ENCODE results near the gene PAM.
"Not testable (repeated sequence)": the region's sequence is repeated elsewhere in the genome, so short reads cannot be mapped to it uniquely, and the experiment has no call there.

PAM gene

GRCh38 chr5:102754767-102755431 is at the start of gene PAM:
Gene PAM (plus strand): TSS chr5:102755305. CDS start chr5:102866196, 110,891 bp downstream.
- peak; percentile 75 for DNase-seq

DNA sequence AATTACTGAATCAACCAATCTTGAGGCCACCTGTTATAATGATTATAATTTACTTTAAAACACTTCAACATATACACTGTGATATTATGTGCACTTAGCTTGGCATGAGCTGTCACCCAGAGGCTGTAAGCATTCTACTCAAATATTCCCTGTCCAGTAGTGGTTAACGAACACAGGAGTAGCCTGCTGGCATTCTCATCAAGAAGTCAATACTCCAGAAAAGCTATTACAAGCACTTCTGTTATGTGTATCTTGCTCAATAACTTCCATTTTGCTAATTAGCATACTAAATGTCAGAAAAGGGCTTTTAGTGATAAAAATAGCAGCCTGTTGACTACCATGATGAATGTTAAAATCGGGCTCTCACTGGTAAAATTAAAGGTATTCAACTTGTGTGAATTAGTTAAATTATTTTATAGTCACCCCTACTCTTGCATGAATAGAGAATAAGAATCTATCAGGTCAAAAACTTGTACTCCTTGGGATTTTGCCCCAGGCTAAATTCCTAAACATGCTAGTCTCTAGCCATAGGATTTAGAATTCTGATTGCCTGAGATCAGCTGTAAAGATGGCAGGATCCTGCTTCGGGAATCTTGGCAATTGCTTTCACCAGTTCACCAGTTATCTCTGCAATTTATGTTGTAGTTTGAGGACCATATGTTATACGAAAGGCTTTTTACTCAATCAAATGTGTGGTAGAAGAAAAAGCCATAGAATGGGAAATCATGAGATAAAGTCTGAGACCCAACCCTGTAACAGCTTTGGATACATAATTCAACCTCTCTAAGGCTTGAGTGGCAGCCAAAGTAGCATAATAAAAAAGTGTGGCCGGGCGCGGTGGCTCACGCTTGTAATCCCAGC is 43.4 kb upstream of the PAM start:
- no peak for DNase-seq

DNA sequence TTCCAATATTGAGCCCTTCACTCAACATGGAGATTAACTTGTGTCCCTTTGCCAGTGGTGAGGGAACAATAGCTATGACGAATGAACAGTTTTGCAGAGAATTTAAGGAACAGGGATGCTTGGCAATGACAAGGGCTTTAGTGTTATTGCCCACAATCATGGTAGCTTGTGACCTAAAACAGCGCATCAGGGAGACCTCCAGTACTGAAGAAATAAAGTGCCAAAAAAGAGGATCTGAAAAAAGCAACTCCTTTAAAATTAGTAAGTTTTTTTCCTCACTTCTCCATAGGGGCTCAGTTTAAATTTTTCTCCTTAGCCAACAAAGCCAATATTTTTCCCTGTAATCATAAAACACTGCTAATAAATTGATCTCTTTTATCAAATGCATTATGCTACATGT is 41.8 kb upstream of the PAM start:
- DNase-seq, result no peak

DNA sequence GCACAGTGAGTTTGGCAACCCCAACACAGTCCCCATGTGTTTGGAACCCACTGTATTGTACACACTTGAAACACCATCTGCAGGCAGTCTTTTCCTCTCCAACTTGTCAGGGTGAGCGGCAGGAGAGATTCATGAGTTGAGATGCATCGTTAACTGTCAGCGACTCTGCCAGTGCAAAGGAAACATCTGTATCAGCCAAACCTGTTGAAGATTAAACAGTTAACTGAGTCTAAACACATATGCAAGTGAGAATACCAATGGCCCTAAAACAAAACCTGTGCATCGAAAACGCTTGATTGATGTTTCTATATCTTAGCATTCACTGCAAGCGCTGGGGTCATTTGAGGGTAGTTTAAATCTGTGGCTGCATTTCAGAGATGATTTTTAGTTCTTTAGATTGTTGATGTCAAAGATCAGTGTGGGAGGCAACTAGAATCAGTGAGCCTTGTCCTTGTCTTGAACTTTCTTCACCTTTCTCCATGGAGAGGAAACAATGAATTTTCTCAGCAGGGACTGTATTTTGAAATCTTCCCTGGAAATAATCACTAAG is 41.3 kb upstream of the PAM start:
- no peak for DNase-seq

GRCh38 chr5:102715082-102715807 is 39.9 kb upstream of the PAM start:
- no peak for DNase-seq

DNA sequence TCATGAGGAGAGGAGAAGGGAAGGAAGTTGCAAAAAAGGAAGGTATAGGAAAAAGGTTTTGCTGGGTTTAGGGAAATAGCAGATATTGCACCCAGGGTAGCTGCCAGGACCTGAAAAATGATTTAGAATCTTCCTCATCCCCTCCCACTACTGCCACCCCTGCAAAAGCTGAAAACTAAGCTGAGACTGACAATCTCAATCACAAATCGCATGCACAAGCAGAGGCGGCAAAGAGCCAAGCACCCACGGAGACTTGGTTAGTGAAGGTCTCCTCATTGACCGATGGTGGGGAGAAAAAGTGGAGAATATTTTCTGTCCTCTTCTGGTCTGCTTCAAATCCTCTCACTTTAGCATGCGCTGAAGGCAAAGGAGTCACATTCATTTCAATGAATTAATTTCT is 39.1 kb upstream of the PAM start:
- no peak for DNase-seq

DNA sequence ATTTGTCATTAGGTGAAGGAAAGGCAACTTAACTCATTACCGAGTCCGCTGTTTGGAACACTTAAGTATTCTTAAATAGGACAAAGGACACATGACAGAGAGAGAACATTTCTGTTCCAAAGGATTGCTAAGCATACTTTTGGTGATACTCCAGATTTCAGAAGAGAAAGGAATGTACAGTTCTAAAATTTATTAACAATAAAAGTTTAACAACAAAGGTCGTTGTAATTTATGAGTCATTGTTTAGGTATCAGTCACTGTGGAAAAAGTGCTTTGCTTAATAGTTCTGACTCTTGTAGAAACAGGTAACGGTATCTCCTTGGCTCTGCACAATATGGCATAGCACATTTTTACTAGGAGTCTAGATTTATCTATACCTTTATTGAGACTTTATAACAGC is 36.3 kb upstream of the PAM start:
- no peak for DNase-seq

GRCh38 chr5:102719886-102720285 is 35.2 kb upstream of the PAM start:
- no peak for DNase-seq

DNA sequence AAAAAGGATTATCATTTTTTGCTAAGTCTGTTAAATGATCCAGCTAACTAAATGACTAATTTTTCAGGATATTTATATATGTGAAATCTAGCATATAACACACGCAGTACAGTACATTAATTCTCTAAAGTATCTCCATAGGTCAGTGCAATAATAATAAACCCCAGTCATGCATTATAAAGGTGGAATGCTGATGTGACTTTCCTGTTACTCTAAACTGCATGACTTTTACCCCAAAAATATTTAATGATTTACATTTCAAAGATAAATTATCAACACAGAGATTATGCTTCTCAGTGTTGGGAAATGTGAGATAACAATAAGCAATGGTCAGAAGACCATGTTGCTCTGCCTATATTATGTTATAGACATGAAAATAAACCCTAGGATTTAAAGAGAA is 34.1 kb upstream of the PAM start:
- DNase-seq, result no peak

- DNase-seq, result no peak
Measured at GRCh38 chr5:102722931-102723330, 32.2 kb upstream of the PAM start.

DNA sequence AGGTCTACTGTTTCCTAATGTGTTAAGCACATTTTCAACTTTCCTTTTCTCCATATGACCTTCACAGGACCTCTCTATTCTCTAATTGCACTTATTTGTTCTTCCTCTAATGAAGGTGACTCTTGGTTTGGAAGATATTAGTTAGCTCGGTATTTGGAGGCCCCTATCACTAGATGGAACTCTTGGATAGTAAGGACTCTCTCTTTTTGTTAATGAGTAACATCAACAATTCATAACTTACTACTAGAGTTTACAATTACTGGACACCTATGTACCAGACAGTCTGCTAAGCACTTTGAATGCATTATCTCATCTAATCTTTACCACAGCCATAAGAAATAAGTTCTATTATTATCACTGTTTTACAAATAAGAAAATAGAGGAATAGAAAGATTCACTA is 23.4 kb upstream of the PAM start:
- no peak for DNase-seq

DNA sequence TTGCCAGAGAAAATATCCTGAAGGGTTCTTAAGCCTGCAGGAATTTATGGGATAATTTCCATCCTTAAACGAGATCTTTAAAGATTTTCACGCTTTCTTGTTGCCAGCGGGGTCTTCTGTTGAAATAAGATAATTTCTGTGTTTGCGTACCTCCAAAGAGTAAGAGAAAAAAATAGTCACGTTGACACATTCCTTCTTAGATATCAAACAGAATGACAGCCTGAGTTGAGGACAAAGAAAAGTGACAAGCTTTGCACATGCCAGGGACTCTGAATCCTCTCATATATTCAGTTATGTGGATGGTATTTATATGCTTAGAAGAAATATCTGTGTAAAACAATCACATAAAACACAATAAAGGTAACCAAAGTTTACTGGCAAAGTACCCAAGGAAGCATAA is 21.6 kb upstream of the PAM start:
- DNase-seq, result no peak

- DNase-seq, result no peak
Measured at GRCh38 chr5:102737161-102737560, 17.9 kb upstream of the PAM start.

DNA sequence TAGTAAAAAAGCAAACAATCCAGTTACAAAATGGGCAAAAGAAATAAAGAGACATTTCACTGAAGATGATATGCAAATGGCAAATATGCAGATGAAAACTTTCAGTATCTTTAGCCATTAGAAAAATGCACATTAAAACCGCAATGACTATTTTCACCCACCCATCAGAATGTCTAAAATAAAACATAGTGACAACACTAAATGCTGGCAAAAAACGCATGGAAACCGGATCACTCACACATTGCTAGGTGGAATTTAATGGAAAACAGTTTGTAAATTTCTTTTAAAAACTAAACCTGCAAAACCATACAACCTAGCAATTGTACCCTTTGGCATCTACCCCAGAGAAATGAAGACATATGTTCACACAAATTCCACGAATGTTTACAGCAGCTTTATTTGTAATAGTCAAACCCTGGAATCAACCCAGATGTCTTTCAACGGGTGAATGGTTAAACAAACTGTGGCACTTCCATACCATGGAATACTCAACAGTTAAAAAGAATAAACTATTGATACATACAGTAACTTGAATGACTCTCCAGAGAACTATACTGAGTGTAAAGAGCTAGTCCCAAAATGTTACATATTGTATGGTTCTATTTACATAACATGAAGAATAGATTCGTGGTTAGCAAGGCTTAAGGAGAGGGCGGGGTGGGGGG is 17.2 kb upstream of the PAM start:
- no peak for DNase-seq

DNA sequence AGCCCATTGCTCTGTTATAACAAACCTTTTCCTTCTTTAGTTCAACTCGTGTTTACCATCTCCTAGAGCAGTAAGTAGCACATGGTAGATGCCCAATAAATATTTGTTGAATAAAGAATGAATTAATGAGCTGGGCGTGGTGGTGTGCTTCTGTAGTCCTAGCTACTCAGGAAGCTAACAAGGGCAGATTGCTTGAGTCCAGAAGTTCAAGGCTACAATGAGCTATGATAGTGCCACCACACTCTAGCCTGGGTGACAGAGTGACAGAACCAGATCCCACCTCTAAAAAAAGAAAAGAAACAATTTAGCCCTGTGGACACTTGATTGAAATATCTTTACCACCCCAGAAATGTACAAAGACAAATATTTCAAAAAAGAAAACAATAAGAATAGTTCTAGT is 14.6 kb upstream of the PAM start:
- DNase-seq, result no peak

DNA sequence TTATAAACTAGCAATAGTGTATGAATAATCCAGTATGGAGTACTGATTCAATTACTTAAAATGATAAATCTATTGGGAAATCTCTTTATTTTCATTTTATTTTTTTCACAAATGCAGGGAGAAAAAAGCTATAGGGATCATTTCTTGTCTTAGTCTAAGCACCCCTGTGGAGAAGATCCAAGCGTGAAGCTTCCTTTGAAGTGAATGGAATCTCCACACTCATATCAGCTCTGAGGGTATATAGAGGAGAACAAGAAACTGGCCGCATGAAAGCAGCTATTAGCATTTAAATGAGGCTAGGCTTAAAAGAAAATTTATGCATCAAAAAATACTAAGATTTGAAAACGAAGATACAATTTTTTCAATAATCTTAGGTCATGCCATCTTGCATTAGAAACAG is 12.9 kb upstream of the PAM start:
- no peak for DNase-seq

DNA sequence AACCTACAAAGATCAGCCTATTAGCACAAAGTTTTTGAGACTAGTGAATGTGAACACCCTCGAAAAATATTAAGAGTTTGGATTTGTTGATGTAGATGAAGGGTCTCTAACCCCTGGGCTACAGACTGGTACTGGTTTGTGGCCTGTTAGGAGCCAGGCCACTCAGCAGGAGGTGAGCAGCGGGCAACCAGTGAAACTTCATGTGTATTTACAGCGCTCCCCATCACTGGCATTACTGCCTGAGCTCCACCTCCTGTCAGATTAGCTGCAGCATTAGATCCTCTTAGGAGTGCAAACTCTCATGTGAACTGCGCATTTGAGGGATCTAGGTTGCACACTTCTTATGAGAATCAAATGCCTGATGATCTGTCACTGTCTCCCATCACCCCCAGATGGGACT is 11.2 kb upstream of the PAM start:
- no peak for DNase-seq

- DNase-seq, result no peak
Measured at GRCh38 chr5:102747386-102748166, 7.5 kb upstream of the PAM start.

DNA sequence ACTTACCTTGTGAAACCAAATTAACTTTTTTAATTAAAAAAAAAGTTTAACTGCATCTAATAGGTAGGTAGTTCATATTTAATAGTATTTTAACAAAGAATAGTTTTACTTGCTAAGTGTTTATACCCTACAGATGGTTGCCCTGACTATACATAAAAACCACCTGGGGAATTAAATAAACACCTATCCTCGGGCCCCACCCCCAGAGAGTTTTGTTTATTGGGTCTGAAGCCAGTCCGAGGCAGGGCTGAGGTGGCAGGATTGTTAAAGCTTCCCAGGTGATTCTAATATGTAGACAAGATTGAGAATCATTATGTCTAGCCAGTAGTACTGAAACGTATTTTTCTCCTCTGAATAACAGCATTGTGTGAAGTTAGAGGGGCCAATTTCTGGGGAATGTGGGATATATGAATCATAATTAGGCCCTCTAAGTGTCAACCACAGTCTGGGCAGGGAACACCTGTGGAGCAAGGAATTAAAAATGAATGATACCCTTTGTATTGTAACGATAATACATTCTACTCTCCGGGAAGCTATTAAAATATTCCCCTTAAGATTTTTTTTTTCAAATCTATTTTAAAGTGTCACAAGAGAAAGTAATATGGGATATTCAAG is 5.6 kb upstream of the PAM start:
- no peak for DNase-seq

GRCh38 chr5:102750151-102750834 is 4.8 kb upstream of the PAM start:
- DNase-seq, result no peak

DNA sequence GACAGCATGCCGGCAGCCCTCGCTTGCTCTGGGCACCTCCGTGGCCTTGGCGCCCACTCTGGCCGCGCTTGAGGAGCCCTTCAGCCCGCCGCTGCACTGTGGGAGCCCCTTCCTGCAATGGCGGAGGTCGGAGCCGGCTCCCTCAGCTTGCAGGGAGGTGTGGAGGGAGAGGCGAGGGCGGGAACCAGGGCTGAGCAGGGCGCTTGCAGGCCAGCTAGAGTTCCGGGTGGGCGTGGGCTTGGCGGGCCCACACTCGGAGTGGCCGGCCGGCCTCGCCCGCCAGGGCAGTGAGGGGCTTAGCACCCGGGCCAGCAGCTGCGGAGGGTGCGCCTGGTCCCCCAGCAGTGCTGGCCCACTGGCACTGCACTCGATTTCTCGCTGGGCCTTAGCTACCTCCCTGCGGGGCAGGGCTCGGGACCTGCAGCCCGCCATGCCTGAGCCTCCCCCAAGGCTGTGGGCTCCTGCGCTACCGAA is 3.2 kb upstream of the PAM start:
- not testable (repeated sequence) for DNase-seq
